ENCODE results near the gene PIGBOS1.
"Not testable (repeated sequence)": the region's sequence is repeated elsewhere in the genome, so short reads cannot be mapped to it uniquely, and the experiment has no call there.

- not testable (repeated sequence) for TF ChIP-seq CTCF (IDR thresholded peaks at IDR 0.05); POLR2AphosphoS5 (IDR thresholded peaks at IDR 0.05; ENCODE audit: insufficient read depth in 1 of 2, low read depth in 1 of 2); POLR2A (IDR thresholded peaks at IDR 0.05)
These were observed 38.3 kb downstream of the PIGBOS1 start for GRCh38 chr15:55280589-55280988.
